ENCODE results near the gene AUTS2. TPM values are rescaled to one million over a fixed set of nuclear protein-coding genes. Genes with fewer than 3 reads are reported as not detected.

AUTS2 gene
- total RNA-seq, 1 experiment from 2014 or later: 256 TPM

GRCh38 chr7:69577221-69577620 lies 21.1 kb upstream of the AUTS2 start:
- Histone ChIP-seq H3K4ac (ENCODE audit: low read depth, low read length) (no peak overlapping the region), H3K14ac (ENCODE audit: insufficient read depth, low read length) (no peak overlapping the region), H3K9ac (ENCODE audit: extremely low read depth, insufficient read length, low read length) (no peak overlapping the region), H4K20me1 (ENCODE audit: control insufficient read depth, insufficient read depth, insufficient read length) (no peaks in the 10 kb centered on the region), H2AFZ (ENCODE audit: low read length) (no peak overlapping the region), H3K23ac (ENCODE audit: insufficient read length, low read depth, low read length) (no peak overlapping the region), H2BK5ac (ENCODE audit: insufficient read length, low read length) (no peak overlapping the region), H3K79me1 (ENCODE audit: insufficient read depth, low read depth, low read length, poor library complexity, severe bottlenecking) (no peaks in the 10 kb centered on the region), H2BK12ac (ENCODE audit: insufficient read length, low read depth, low read length) (no peak overlapping the region), H3K18ac (ENCODE audit: insufficient read length, low read depth, low read length) (no peak overlapping the region), H2BK20ac (ENCODE audit: low read depth, low read length, poor library complexity, severe bottlenecking) (no peak overlapping the region), H2BK120ac (ENCODE audit: low read depth, low read length, poor library complexity, severe bottlenecking) (no peak overlapping the region), H2AK5ac (ENCODE audit: insufficient read length, low read length) (no peak overlapping the region), H3K79me2 (ENCODE audit: insufficient read depth, low read length) (no peaks in the 10 kb centered on the region), H3K9me3 (ENCODE audit: control insufficient read depth, low read depth, low read length) (no peaks in the 10 kb centered on the region), H3K27me3 (ENCODE audit: insufficient read depth, low read length) (no peaks in the 10 kb centered on the region), H3K23me2 (ENCODE audit: insufficient read length, low read depth, low read length, poor library complexity, severe bottlenecking) (no peaks in the 10 kb centered on the region), H4K8ac (replicated peaks; ENCODE audit: insufficient read length, low read depth, low read length) (no peak overlapping the region), H3K4me1 (ENCODE audit: insufficient read depth, low read length) (no peaks in the 10 kb centered on the region), H3K27ac (ENCODE audit: insufficient read length, low read depth, low read length) (no peak overlapping the region), H3K4me2 (ENCODE audit: insufficient read depth, insufficient read length, low read length) (no peak overlapping the region), H4K91ac (ENCODE audit: insufficient read length, low read depth, low read length) (no peak overlapping the region), H3T11ph (ENCODE audit: low read length) (no peak overlapping the region), H2BK15ac (ENCODE audit: low read depth, low read length) (no peak overlapping the region), H3K56ac (ENCODE audit: insufficient read length, low read depth, low read length) (no peak overlapping the region), H4K5ac (ENCODE audit: insufficient read length, low read depth, low read length) (no peak overlapping the region)
- Mint-ChIP-seq H3K27ac (no peak overlapping the region; a peak in 1 of 7 replicates), H3K9me3 (0 out of 5 replicates have a peak, but pooled peaks cover 0 to 2% of the 10 kb centered on the region in 2 experiments), H3K4me1 (peaks cover 4 to 5% of the 10 kb centered on the region in 2 experiments; a peak in 3 of 4 replicates), H3K36me3 (ENCODE audit: insufficient read depth in 1 of 3, low read depth in 3 of 3) (no peaks in the 10 kb centered on the region; a peak in 1 of 7 replicates), H3K27me3 (ENCODE audit: low read depth) (peaks cover 2% of the 10 kb centered on the region; the same call in 1 of the 2 replicates), H3K4me3 (no peak overlapping the region)
- no peak for TF ChIP-seq CTCF (conservative IDR thresholded peaks at IDR 0.05)
- DNase-seq: no peak

Measured in H9 (cell line).